Panc1 (cell line): ENCODE data around the gene CHRNE. TPM values are rescaled to one million over a fixed set of nuclear protein-coding genes. Genes with fewer than 3 reads are reported as not detected.

Source experiments
- ATAC-seq: fragments of 200-7000 bp; cut with Tn5 transposase; 2 replicates; pipeline ENCODE4 v1.9.1; 2020; ENCODE audit warnings: mild to moderate bottlenecking, moderate library complexity
- BruUV-seq: library from RNA; stranded (reverse); fragments of 400-500 nt; replicated peaks from 2 replicates; lab custom pipeline; 2021; lab: Mats Ljungman, UMichigan
- CTCF ChIA-PET: fragments of 300-600 bp; sonication (Branson Sonifier 250); formaldehyde crosslinking; loops from one replicate; lab custom pipeline; 2022; ENCODE audit warnings: antibody characterized with exemption; lab: Charles Lee
- POLR2A ChIA-PET: fragments of 300-600 bp; sonication (Branson Sonifier 250); formaldehyde crosslinking; loops from one replicate; lab custom pipeline; 2022; ENCODE audit warnings: antibody characterized with exemption; lab: Charles Lee
- DNase-seq: peaks from one replicate; pipeline ENCODE4 v3.0.0-alpha.2; 2010; ENCODE audit warnings: low read depth, low spot score
- H3K27ac ChIP-seq: 2 replicates; pipeline ENCODE4 v1.5.1; 2011; ENCODE audit warnings: mild to moderate bottlenecking, low read length, inconsistent platforms
- H3K27me3 ChIP-seq: fragments of 200-500 bp; sonication (Bioruptor generic); 2 replicates; pipeline ENCODE4 v1.6.0; 2014; ENCODE audit warnings: low read length, inconsistent platforms; ENCODE audit not compliant: control insufficient read depth, insufficient read depth
- H3K36me3 ChIP-seq: fragments of 200-500 bp; sonication (Bioruptor generic); 2 replicates; pipeline ENCODE4 v1.5.1; 2014; ENCODE audit warnings: inconsistent platforms, mild to moderate bottlenecking, low read length, moderate library complexity; ENCODE audit not compliant: control insufficient read depth, insufficient read depth
- H3K4me1 ChIP-seq: 2 replicates; pipeline ENCODE4 v1.5.1; 2011; ENCODE audit warnings: inconsistent platforms, mild to moderate bottlenecking, low read length, moderate library complexity; ENCODE audit not compliant: control insufficient read depth, insufficient read depth
- H3K4me3 ChIP-seq, 2 experiments: 2 replicates each; pipeline ENCODE4 v1.5.1; 2011 to 2012; ENCODE audit warnings: low read depth in 2 of 2, low read length in 2 of 2, mild to moderate bottlenecking in 2 of 2, inconsistent platforms in 1 of 2, moderate library complexity in 1 of 2
- H3K9me3 ChIP-seq: fragments of 200-500 bp; sonication (Bioruptor generic); 2 replicates; pipeline ENCODE4 v1.5.1; 2014; ENCODE audit warnings: low read depth, mild to moderate bottlenecking, inconsistent platforms, low read length, moderate library complexity; ENCODE audit not compliant: control insufficient read depth, insufficient read depth
- POLR2AphosphoS5 ChIP-seq: IDR thresholded peaks from 2 replicates; pipeline ENCODE4 v1.6.1; 2012; ENCODE audit warnings: mild to moderate bottlenecking, low read depth, low read length, moderate library complexity
- SIN3A ChIP-seq: IDR thresholded peaks from 2 replicates; pipeline ENCODE4 v1.6.1; 2012; ENCODE audit warnings: low read depth, mild to moderate bottlenecking, low read length, moderate library complexity, borderline replicate concordance; ENCODE audit not compliant: insufficient read depth
- TCF7L2 ChIP-seq: IDR thresholded peaks from 2 replicates; pipeline ENCODE4 v1.6.1; 2011; ENCODE audit warnings: mild to moderate bottlenecking, low read depth, low read length, inconsistent platforms
- in situ Hi-C: cut with HindIII; loops from 2 replicates; pipeline ENCODE4 v1.10.0; 2016; ENCODE audit warnings: low sequenced_read_pairs, low pct_unique_long_range_greater_than_20kb
- intact Hi-C: fragments of 100-400 bp; cut with micrococcal nuclease; formaldehyde crosslinking; loops from one replicate; pipeline ENCODE4 v1.10.0; 2022; ENCODE audit not compliant: unreplicated experiment
- total RNA-seq: library from RNA; stranded (reverse); gene quantifications from one replicate; pipeline ENCODE4 v1.2.1, GENCODE V29; 2021; ENCODE audit not compliant: unreplicated experiment
- TF ChIP-seq, protein P1 (sequence below), 2 experiments: IDR thresholded peaks; 2 replicates each; pipeline ENCODE4 v1.6.1; 2011 to 2012; ENCODE audit warnings: low read depth in 2 of 2, control low read depth in 1 of 2, low read length in 1 of 2, mild to moderate bottlenecking in 1 of 2, moderate library complexity in 1 of 2; ENCODE audit not compliant: insufficient read depth in 1 of 2
- TF ChIP-seq, protein P2 (sequence below): fragments of 450-650 bp; IDR thresholded peaks from 2 replicates; pipeline ENCODE4 v1.5.1; 2017; ENCODE audit warnings: mild to moderate bottlenecking

The CHRNE gene
- total RNA-seq, 1 experiment from 2014 or later = 0.13 TPM

DNA sequence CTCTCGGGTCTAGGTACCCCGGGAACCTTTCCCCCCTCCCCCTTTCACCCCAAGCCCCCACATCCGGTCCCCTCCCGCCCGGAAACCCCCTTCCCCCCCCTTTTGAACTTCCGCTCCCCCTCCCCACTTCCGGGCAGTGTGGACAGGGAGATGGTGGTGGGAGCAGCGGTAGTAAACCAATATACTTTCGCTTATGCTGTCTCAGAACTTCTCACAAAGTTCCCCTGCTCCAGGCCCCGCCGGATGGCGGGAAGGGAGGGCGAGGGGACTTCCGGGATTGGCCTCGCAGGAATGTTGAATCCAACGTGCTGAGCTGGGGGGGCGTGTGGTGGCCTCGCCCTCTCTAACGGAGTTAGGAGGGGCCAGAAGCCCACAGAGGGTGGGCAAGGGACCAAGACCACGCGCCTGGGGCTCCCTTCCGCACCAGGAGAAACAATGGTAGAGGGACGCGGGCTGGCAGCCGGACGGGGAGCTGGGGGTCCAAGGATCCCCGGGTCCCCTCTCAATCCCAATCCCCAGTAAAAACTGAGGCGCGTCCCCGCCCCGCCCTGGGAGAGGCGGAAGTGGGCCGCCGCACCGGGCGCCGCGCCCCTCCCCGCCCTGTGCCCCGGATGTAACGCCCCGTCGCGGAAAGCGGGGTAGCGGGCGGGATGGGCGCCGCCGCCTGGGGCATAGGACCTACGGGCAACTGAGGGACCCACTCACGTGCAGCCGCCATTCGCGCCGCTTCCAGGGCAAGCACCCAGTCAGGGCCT, 44.7 kb upstream of the CHRNE start:
- TF ChIP-seq, protein P1, sequence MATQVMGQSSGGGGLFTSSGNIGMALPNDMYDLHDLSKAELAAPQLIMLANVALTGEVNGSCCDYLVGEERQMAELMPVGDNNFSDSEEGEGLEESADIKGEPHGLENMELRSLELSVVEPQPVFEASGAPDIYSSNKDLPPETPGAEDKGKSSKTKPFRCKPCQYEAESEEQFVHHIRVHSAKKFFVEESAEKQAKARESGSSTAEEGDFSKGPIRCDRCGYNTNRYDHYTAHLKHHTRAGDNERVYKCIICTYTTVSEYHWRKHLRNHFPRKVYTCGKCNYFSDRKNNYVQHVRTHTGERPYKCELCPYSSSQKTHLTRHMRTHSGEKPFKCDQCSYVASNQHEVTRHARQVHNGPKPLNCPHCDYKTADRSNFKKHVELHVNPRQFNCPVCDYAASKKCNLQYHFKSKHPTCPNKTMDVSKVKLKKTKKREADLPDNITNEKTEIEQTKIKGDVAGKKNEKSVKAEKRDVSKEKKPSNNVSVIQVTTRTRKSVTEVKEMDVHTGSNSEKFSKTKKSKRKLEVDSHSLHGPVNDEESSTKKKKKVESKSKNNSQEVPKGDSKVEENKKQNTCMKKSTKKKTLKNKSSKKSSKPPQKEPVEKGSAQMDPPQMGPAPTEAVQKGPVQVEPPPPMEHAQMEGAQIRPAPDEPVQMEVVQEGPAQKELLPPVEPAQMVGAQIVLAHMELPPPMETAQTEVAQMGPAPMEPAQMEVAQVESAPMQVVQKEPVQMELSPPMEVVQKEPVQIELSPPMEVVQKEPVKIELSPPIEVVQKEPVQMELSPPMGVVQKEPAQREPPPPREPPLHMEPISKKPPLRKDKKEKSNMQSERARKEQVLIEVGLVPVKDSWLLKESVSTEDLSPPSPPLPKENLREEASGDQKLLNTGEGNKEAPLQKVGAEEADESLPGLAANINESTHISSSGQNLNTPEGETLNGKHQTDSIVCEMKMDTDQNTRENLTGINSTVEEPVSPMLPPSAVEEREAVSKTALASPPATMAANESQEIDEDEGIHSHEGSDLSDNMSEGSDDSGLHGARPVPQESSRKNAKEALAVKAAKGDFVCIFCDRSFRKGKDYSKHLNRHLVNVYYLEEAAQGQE (IDR thresholded peaks at IDR 0.05; ENCODE audit: insufficient read depth in 1 of 2, low read depth in 2 of 2, low read length in 1 of 2) = no peak
- TF ChIP-seq, protein P2, sequence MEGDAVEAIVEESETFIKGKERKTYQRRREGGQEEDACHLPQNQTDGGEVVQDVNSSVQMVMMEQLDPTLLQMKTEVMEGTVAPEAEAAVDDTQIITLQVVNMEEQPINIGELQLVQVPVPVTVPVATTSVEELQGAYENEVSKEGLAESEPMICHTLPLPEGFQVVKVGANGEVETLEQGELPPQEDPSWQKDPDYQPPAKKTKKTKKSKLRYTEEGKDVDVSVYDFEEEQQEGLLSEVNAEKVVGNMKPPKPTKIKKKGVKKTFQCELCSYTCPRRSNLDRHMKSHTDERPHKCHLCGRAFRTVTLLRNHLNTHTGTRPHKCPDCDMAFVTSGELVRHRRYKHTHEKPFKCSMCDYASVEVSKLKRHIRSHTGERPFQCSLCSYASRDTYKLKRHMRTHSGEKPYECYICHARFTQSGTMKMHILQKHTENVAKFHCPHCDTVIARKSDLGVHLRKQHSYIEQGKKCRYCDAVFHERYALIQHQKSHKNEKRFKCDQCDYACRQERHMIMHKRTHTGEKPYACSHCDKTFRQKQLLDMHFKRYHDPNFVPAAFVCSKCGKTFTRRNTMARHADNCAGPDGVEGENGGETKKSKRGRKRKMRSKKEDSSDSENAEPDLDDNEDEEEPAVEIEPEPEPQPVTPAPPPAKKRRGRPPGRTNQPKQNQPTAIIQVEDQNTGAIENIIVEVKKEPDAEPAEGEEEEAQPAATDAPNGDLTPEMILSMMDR = no peak
- TF ChIP-seq SIN3A (no peak), POLR2AphosphoS5 (peak; percentile 46), TCF7L2 (no peak)
- no peaks in the 10 kb centered on the region for H3K27me3 ChIP-seq
- peak overlapping the region; percentile 94 for H3K27ac ChIP-seq
- H3K9me3 ChIP-seq = no peaks in the 10 kb centered on the region
- ChIA-PET POLR2A (interaction anchor here (0.6 to 1.0 kb wide), 3 partner anchors 18 to 999 kb away, joined by 3 to 11 read pairs (median 8); no protein-coding TSS in a partner anchor), CTCF (no interaction called here)
- no peak for DNase-seq
- peak; percentile 27 for ATAC-seq
- H3K36me3 ChIP-seq = peaks cover 6% of the 10 kb centered on the region
- H3K4me1 ChIP-seq = peaks cover 41% of the 10 kb centered on the region
- in situ Hi-C loops = no loop called here
- no TSS peak for BruUV-seq
- H3K4me3 ChIP-seq = peak overlapping the region; percentile 83 to 85
- intact Hi-C loops = no loop called here

DNA sequence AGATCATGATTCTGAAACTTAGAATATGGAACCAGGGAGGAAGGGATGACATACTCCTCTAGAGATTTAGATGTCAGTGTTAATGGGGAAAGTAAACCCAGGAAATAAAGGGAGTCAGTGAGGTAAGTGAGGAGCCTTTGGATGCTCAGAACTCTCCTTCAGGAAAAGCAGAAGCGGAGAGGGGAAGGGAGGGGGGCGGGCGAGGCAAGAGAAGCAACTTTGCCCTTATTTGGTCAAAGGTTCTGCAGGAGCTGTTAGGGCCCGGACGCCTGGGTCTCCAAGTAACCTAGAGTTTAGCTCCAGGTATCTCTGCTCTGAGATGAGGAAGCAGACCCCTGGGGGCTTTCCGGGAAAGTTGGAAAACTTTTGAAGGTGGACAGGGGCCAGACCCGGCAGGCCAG, 44.1 kb upstream of the CHRNE start:
- Histone ChIP-seq H3K4me3 (peak overlapping the region; percentile 83 to 85), H3K36me3 (peaks cover 6% of the 10 kb centered on the region), H3K27ac (peak overlapping the region; percentile 94), H3K27me3 (no peaks in the 10 kb centered on the region), H3K4me1 (peaks cover 43% of the 10 kb centered on the region), H3K9me3 (no peaks in the 10 kb centered on the region)
- BruUV-seq = no TSS peak
- no peak for ATAC-seq
- in situ Hi-C loops = no loop called here
- ChIA-PET POLR2A (interaction anchor here (1.0 kb wide), 1 partner anchor 19 kb away, joined by 3 read pairs; no protein-coding TSS in a partner anchor), CTCF (no interaction called here)
- intact Hi-C loops = no loop called here
- no peak for DNase-seq
- TF ChIP-seq, protein P2 = no peak
- peak; percentile 2; the same call in 1 of the 2 replicates for TF ChIP-seq POLR2AphosphoS5
